Right lobe of liver (tissue), 6 donors: ENCODE measurements around the gene M1AP. TPM values are rescaled to one million over a fixed set of nuclear protein-coding genes. Genes with fewer than 3 reads are reported as not detected.

Source experiments
- ATAC-seq, 4 donors: fragments of 200-7000 bp; cut with Tn5 transposase; one replicate each; pipeline ENCODE4 v1.9.1; 2020; ENCODE audit warnings: mild to moderate bottlenecking in 4 of 4, moderate library complexity in 4 of 4
- DNase-seq, 3 donors: peaks; one replicate each; pipeline ENCODE4 v3.0.0-alpha.2; 2020
- H3K27ac ChIP-seq, 3 donors: fragments of 200-600 bp; one replicate each; pipeline ENCODE4 v1.8.0; 2022
- H3K27me3 ChIP-seq, 2 donors: fragments of 200-600 bp; one replicate each; pipeline ENCODE4 v1.8.0; 2022
- H3K36me3 ChIP-seq, 4 donors: fragments of 200-600 bp; sonication (generic) in 1 of 4; one replicate each; pipeline versions ENCODE4 v1.5.1 to v1.8.0; 2017 to 2022; ENCODE audit warnings: control low read depth in 1 of 4
- H3K4me1 ChIP-seq, 4 donors: fragments of 200-600 bp; sonication (generic) in 1 of 4; one replicate each; pipeline versions ENCODE4 v1.5.1 to v1.8.0; 2017 to 2022; ENCODE audit warnings: control low read depth in 1 of 4
- H3K4me3 ChIP-seq, 3 donors: fragments of 200-600 bp; one replicate each; pipeline ENCODE4 v1.8.0; 2022
- H3K9me3 ChIP-seq, 4 donors: fragments of 200-600 bp; sonication (generic) in 1 of 4; one replicate each; pipeline versions ENCODE4 v1.5.1 to v1.8.0; 2017 to 2022; ENCODE audit warnings: control low read depth in 1 of 4
- POLR2A ChIP-seq: fragments of 450-650 bp; IDR thresholded peaks from one replicate; pipeline ENCODE4 v1.6.1; 2017; ENCODE audit warnings: antibody characterized with exemption, mild to moderate bottlenecking
- WGBS: methylation state at CpG from one replicate; pipeline ENCODE4 v1.1.6; 2018; ENCODE audit warnings: low coverage, low lambda C conversion rate; ENCODE audit not compliant: insufficient coverage; ENCODE audit errors: missing lambda C conversion rate; 5-methylcytosine and 5-hydroxymethylcytosine counted together
- intact Hi-C, 2 donors: fragments of 100-400 bp; cut with DNase I; formaldehyde crosslinking; loops; one replicate each; pipeline versions ENCODE4 v1.11.2 to v1.14.1; 2022
- total RNA-seq, 6 experiments: library from RNA; depleted of rRNA in 2 of 6; stranded (reverse); fragments of >200 nt in 2 of 6; fragmentation: NEBNext Ultra II Directional in 3 of 6; extraction: Animal tissue kit (Norgen Biotek cat#: 25700) in 3 of 6; gene quantifications; one replicate each; pipeline versions ENCODE4 v1.1.0 to v1.2.4, GENCODE V29; 2016 to 2023
- TF ChIP-seq, protein P1 (sequence below), 4 donors: fragments of 200-600 bp in 3 of 4; fragments of 450-650 bp in 1 of 4; IDR thresholded peaks; one replicate each; pipeline versions ENCODE4 v1.5.1 to v1.8.0; 2016 to 2022; ENCODE audit warnings: antibody characterized with exemption in 4 of 4, mild to moderate bottlenecking in 2 of 4
- donor health status: DM: no; HTN: yes; CAD: no.
- donor health status: DM: no; HTN: no; CAD: no.
- donor health status: DM: no; HTN: no; CAD: no.
- donor health status: DM: no; HTN: yes; CAD: no.
- donor health status: DM: no; HTN: yes; CAD: no.

M1AP gene
- total RNA-seq, 6 experiments from 2014 or later = not detected

DNA sequence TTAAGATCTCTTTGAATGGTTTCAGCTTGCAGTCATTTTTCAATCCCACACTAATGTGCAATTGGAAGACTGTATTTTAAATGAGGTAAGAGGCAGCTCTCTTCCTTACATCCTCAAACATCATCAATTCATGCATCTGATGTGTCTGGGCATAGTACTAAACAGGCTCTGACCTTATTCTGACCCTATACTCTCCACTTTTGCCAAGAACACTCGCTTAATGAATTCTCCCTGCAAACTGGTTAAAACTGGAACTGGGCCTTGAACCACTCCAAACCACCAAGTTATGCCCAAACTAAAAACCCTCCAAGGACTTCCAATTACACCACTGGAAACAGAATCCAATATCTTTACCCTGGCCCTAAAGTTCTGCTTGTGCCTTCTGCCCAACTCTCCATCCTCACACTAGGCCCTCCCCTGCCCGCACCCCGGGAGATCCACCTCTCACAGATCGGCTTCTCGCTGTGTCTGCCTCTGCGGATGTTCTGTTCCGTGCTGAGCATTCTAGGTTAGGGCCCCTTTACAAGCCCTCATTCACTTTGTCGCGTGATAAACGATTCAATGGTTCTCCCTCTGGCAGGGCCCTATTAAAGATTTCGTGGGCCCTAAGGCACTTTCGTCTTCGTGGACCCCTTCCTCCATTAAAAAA, 1.2 kb downstream of the M1AP start:
- H3K9me3 ChIP-seq = no peaks in the 10 kb centered on the region
- H3K4me1 ChIP-seq = no peaks in the 10 kb centered on the region
- H3K27ac ChIP-seq = no peak overlapping the region
- no peak overlapping the region for H3K4me3 ChIP-seq
- ATAC-seq (no peak), DNase-seq (no peak)
- TF ChIP-seq, protein P1, sequence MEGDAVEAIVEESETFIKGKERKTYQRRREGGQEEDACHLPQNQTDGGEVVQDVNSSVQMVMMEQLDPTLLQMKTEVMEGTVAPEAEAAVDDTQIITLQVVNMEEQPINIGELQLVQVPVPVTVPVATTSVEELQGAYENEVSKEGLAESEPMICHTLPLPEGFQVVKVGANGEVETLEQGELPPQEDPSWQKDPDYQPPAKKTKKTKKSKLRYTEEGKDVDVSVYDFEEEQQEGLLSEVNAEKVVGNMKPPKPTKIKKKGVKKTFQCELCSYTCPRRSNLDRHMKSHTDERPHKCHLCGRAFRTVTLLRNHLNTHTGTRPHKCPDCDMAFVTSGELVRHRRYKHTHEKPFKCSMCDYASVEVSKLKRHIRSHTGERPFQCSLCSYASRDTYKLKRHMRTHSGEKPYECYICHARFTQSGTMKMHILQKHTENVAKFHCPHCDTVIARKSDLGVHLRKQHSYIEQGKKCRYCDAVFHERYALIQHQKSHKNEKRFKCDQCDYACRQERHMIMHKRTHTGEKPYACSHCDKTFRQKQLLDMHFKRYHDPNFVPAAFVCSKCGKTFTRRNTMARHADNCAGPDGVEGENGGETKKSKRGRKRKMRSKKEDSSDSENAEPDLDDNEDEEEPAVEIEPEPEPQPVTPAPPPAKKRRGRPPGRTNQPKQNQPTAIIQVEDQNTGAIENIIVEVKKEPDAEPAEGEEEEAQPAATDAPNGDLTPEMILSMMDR (IDR thresholded peaks at IDR 0.05) = no peak
- no peak for TF ChIP-seq POLR2A
- intact Hi-C loops = no loop called here
- peaks cover 0 to 5% of the 10 kb centered on the region in 2 donors for H3K27me3 ChIP-seq
- H3K36me3 ChIP-seq = no peaks in the 10 kb centered on the region
- WGBS = 92% methylated on average over 13 of the region's 13 CpGs

DNA sequence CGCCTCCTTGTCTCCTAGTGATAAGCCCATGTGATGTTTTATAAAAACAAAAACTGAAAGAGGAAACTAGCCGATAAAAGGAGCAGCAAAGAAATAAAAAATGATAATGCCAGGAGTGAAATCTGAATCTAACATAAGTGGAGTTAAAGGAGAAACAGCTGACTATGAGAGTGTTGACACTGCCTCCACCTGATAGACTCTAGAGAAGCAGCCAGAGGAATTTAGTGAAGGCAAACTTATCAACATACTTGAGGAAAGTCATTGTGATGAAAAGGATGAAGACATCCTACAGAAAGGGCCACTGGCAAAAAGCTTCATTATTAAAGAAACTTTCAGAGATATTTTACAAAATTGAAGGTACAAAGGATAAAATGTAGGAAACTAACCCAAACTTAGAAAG, 1.9 kb downstream of the M1AP start:
- 61% methylated on average over 2 of the region's 2 CpGs for WGBS
- H3K4me1 ChIP-seq = no peaks in the 10 kb centered on the region
- DNase-seq = no peak
- intact Hi-C loops = no loop called here
- H3K9me3 ChIP-seq = no peaks in the 10 kb centered on the region
- H3K27ac ChIP-seq = no peak overlapping the region
- no peaks in the 10 kb centered on the region for H3K36me3 ChIP-seq
- peaks cover 0 to 5% of the 10 kb centered on the region in 2 donors for H3K27me3 ChIP-seq
- H3K4me3 ChIP-seq = no peak overlapping the region
- no peak for ATAC-seq
- no peak for TF ChIP-seq POLR2A
- TF ChIP-seq, protein P1 (IDR thresholded peaks at IDR 0.05) = no peak

DNA sequence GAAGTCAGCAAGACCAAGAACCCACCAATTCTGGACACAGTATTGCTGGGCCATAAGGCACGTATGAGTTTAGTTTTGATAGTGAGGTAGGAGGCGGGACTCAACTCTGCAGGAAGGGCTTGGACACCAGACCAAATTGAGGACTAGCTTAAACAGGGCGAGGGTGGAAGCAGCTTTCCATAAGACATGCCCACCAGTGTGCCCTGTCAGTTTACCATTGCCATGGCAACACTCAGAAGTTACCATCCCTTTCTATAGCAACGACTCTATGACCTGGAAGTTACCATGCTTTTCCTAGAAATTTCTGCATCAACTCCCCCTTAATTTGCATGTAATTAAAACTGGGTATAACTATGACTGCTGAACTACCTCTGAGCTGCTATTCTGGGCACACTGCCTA, 2.8 kb downstream of the M1AP start:
- ATAC-seq (no peak), DNase-seq (no peak)
- TF ChIP-seq POLR2A = no peak
- TF ChIP-seq, protein P1 (IDR thresholded peaks at IDR 0.05) = no peak
- intact Hi-C loops = no loop called here
- Histone ChIP-seq H3K27me3 (peaks cover 0 to 5% of the 10 kb centered on the region in 2 donors), H3K4me1 (no peaks in the 10 kb centered on the region), H3K27ac (no peak overlapping the region), H3K9me3 (no peaks in the 10 kb centered on the region), H3K4me3 (no peak overlapping the region), H3K36me3 (no peaks in the 10 kb centered on the region)
- WGBS = 50% methylated on average over 3 of the region's 4 CpGs

DNA sequence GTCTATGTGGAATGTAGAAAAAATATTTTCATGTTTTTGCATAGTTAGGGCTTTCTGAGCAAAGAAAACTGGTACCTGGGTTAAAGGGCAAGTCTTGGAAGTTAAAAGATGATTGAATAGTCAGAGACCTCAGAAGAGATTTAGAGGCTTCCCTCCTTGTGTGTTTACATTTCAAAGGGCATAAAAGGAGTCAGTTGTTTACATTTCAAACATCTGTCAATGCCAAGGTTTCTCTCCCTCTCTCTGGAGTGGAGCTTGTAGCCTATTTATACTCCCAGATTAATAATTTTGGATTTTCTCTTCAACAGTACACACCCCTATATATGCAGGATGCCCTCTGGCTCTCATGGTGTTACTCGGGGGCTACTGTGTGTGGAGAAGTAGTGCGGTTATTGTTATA, 8.6 kb downstream of the M1AP start:
- ATAC-seq (peak in 1 of 4 donors; percentile 31), DNase-seq (no peak)
- WGBS = 69% methylated on average over 2 of the region's 2 CpGs
- no peaks in the 10 kb centered on the region for H3K36me3 ChIP-seq
- no peak overlapping the region for H3K4me3 ChIP-seq
- no peak overlapping the region for H3K27ac ChIP-seq
- no peaks in the 10 kb centered on the region for H3K4me1 ChIP-seq
- H3K9me3 ChIP-seq = no peaks in the 10 kb centered on the region
- H3K27me3 ChIP-seq = no peaks in the 10 kb centered on the region
- no peak for TF ChIP-seq POLR2A
- TF ChIP-seq, protein P1 (IDR thresholded peaks at IDR 0.05) = no peak
- intact Hi-C loops = no loop called here

DNA sequence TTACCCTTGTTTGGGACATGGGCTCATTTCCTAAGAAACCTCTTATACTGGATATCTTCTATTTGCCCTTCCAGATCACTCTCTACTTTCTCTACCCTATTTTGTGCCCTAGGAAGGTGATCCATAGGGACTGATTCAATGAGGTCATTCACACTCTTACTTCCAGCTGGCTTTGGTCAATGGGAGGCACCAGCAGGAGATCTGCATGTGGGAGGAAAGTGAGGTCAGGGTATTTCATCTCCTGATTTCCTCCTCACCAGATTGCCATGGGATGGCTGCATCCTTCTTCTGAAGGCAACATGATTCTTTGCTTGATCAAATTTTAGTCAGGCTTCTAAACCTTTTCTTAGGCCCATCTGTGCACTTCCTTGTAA, 15.2 kb downstream of the M1AP start:
- no peaks in the 10 kb centered on the region for H3K4me1 ChIP-seq
- intact Hi-C loops = no loop called here
- H3K27ac ChIP-seq = no peak overlapping the region
- ATAC-seq (no peak), DNase-seq (no peak)
- H3K9me3 ChIP-seq = no peaks in the 10 kb centered on the region
- no peaks in the 10 kb centered on the region for H3K27me3 ChIP-seq
- no peak overlapping the region for H3K4me3 ChIP-seq
- H3K36me3 ChIP-seq = no peaks in the 10 kb centered on the region
- no peak for TF ChIP-seq POLR2A
- TF ChIP-seq, protein P1 (IDR thresholded peaks at IDR 0.05) = no peak
